Glutamatergic neuron (in vitro differentiated cells): ENCODE results near the gene POLR1E. TPM values are rescaled to one million over a fixed set of nuclear protein-coding genes. Genes with fewer than 3 reads are reported as not detected.

ENCODE experiments used
- DNase-seq: peaks from one replicate; pipeline ENCODE4 v3.0.0; 2022
- H3K27ac Mint-ChIP-seq: one replicate; pipeline ENCODE4 v1.8.0; 2020; ENCODE audit warnings: mild to moderate bottlenecking, mixed read lengths, inconsistent platforms; ENCODE audit not compliant: unreplicated experiment
- H3K27me3 Mint-ChIP-seq: one replicate; pipeline ENCODE4 v1.8.0; 2020; ENCODE audit warnings: mild to moderate bottlenecking, moderate library complexity, mixed read lengths, inconsistent platforms; ENCODE audit not compliant: unreplicated experiment
- H3K36me3 Mint-ChIP-seq: one replicate; pipeline ENCODE4 v1.8.0; 2020; ENCODE audit warnings: mild to moderate bottlenecking, mixed read lengths, inconsistent platforms; ENCODE audit not compliant: unreplicated experiment
- H3K4me1 Mint-ChIP-seq: one replicate; pipeline ENCODE4 v1.8.0; 2020; ENCODE audit warnings: mild to moderate bottlenecking, low read depth, mixed read lengths, inconsistent platforms; ENCODE audit not compliant: unreplicated experiment
- H3K4me3 Mint-ChIP-seq: one replicate; pipeline ENCODE4 v1.8.0; 2020; ENCODE audit warnings: mild to moderate bottlenecking, mixed read lengths, inconsistent platforms; ENCODE audit not compliant: unreplicated experiment
- H3K9me3 Mint-ChIP-seq: one replicate; pipeline ENCODE4 v1.8.0; 2020; ENCODE audit warnings: mild to moderate bottlenecking, moderate library complexity, mixed read lengths, inconsistent platforms; ENCODE audit not compliant: unreplicated experiment
- CTCF ChIP-seq: fragments of 200-600 bp; sonication (generic); IDR thresholded peaks from one replicate; pipeline ENCODE4 v1.5.0; 2021; ENCODE audit not compliant: partially characterized antibody, unreplicated experiment
- total RNA-seq: library from RNA; stranded (reverse); fragmentation: NEBNext Ultra II Directional; extraction: Animal tissue kit (Norgen Biotek cat#: 25700); gene quantifications from one replicate; pipeline ENCODE4 v1.2.1, GENCODE V29; 2021; ENCODE audit not compliant: unreplicated experiment

Gene POLR1E
- total RNA-seq, 1 donor from 2014 or later: 58.2 TPM

- H3K36me3 Mint-ChIP-seq: peaks cover 4% of the 10 kb centered on the region
- no peak overlapping the region for H3K4me3 Mint-ChIP-seq
- no peak for DNase-seq
- no peak for TF ChIP-seq CTCF
- no peak overlapping the region for H3K27ac Mint-ChIP-seq
- H3K4me1 Mint-ChIP-seq: no peaks in the 10 kb centered on the region
- H3K27me3 Mint-ChIP-seq: peaks cover 2% of the 10 kb centered on the region
- H3K9me3 Mint-ChIP-seq: peaks cover 2% of the 10 kb centered on the region
These were observed 10.3 kb downstream of the POLR1E start for GRCh38 chr9:37496020-37496419.

- no peaks in the 10 kb centered on the region for H3K4me1 Mint-ChIP-seq
- peaks cover 4% of the 10 kb centered on the region for H3K36me3 Mint-ChIP-seq
- peaks cover 2% of the 10 kb centered on the region for H3K27me3 Mint-ChIP-seq
- no peak for TF ChIP-seq CTCF
- H3K4me3 Mint-ChIP-seq: no peak overlapping the region
- peaks cover 2% of the 10 kb centered on the region for H3K9me3 Mint-ChIP-seq
- no peak for DNase-seq
- H3K27ac Mint-ChIP-seq: no peak overlapping the region
These were observed 11.6 kb downstream of the POLR1E start for GRCh38 chr9:37497320-37497719.

- Mint-ChIP-seq H3K9me3 (peaks cover 2% of the 10 kb centered on the region), H3K36me3 (peaks cover 4% of the 10 kb centered on the region), H3K27ac (no peak overlapping the region), H3K27me3 (peaks cover 2% of the 10 kb centered on the region), H3K4me1 (no peaks in the 10 kb centered on the region), H3K4me3 (no peak overlapping the region)
- DNase-seq: no peak
- no peak for TF ChIP-seq CTCF
These were observed 12.7 kb downstream of the POLR1E start for GRCh38 chr9:37498457-37498856.

- peaks cover 4% of the 10 kb centered on the region for H3K36me3 Mint-ChIP-seq
- no peak overlapping the region for H3K27ac Mint-ChIP-seq
These were observed 13.5 kb downstream of the POLR1E start for GRCh38 chr9:37499297-37499696.

More at GRCh38 chr9:37499297-37499696, 13.5 kb downstream of the POLR1E start:
- peaks cover 2% of the 10 kb centered on the region for H3K9me3 Mint-ChIP-seq
- TF ChIP-seq CTCF: no peak
- H3K4me1 Mint-ChIP-seq: peaks cover 5% of the 10 kb centered on the region
- no peak for DNase-seq
- H3K27me3 Mint-ChIP-seq: no peaks in the 10 kb centered on the region
- H3K4me3 Mint-ChIP-seq: no peak overlapping the region
